ENCODE results near the gene ADGRB2.

Gene ADGRB2

DNA sequence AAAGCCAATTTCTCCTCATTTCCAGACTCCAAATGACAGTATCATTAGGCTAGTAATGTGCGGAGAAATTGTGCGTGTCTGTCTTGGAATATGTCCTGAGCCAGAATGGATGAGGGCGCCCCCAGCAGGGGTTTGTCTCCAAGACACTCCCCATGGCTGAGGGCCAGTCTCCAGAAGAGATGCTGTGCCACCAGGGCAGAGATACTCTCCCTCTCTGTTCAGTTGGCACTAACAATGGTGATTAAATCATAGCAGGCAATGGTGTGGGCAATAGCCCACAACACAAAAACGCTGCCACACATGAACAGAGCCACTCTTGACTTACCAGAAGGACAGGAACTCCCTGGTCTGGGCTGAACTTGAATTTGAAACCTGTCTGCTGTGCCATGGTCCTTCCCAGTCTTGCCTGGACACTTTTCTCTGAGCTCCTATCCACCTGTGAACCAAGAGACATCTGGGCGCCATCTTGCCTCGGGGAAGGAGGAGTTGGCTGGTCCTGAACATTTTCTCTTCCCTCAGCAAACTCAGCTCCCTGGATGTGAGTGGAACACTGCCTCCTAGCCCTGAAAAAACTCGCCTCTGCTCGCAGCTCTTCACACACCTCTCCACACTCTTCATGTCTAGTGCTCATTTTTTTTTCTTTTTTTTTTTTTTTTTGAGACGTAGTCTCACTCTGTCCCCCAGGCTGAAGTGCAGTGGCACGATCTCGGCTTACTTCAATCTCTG lies 14.8 kb upstream of the ADGRB2 start:
- Mint-ChIP-seq H3K4me3 (no peak overlapping the region), H3K27me3 (peaks cover 8% of the 10 kb centered on the region), H3K4me1 (no peaks in the 10 kb centered on the region), H3K9me3 (no peaks in the 10 kb centered on the region), H3K36me3 (no peaks in the 10 kb centered on the region), H3K27ac (no peak overlapping the region)

DNA sequence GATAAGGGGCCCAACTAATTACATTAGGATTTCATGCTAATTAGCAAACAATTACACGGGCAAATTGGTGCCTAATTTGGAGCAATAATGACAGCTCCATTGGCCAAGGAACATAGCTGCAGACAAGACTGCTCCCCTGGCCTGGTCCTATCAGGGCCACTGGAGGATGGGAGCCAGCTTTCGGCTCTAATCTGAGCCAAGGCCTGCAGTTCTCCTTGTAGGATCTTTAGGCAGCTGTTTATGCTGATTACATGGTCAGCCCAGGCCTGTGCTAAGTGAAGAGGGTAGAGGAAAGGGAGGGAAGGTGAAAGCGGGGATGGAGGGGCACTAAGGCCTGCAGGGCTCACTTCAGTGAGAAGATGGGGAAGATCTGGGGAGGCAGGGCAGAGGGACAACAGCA lies 12.4 kb upstream of the ADGRB2 start:
- Mint-ChIP-seq H3K36me3 (no peaks in the 10 kb centered on the region), H3K9me3 (no peaks in the 10 kb centered on the region), H3K27me3 (peaks cover 11% of the 10 kb centered on the region), H3K27ac (no peak overlapping the region), H3K4me3 (no peak overlapping the region), H3K4me1 (peaks cover 17% of the 10 kb centered on the region)

DNA sequence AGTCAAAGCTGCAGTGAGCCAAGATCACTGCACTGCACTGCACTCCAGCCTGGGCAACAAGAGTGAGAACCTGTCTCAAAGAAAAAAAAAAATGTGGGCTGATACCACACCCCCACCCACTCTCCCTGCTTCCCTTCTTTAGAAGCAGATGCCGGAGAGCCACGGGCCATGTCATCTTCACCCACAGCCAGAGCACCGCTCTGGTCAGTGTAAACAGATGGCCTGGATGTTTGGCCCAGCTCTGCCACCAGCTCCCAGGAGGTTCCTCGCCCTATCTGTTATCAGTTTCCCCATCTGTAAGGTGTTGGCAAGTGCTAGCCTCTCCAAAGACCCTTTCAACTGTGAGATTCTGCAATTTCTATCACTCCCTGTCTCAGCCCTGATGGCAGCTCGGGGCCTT lies 11.9 kb upstream of the ADGRB2 start:
- H3K9me3 Mint-ChIP-seq: no peaks in the 10 kb centered on the region
- H3K4me1 Mint-ChIP-seq: peaks cover 21% of the 10 kb centered on the region
- peaks cover 11% of the 10 kb centered on the region for H3K27me3 Mint-ChIP-seq
- H3K36me3 Mint-ChIP-seq: no peaks in the 10 kb centered on the region
- H3K27ac Mint-ChIP-seq: no peak overlapping the region
- H3K4me3 Mint-ChIP-seq: no peak overlapping the region

DNA sequence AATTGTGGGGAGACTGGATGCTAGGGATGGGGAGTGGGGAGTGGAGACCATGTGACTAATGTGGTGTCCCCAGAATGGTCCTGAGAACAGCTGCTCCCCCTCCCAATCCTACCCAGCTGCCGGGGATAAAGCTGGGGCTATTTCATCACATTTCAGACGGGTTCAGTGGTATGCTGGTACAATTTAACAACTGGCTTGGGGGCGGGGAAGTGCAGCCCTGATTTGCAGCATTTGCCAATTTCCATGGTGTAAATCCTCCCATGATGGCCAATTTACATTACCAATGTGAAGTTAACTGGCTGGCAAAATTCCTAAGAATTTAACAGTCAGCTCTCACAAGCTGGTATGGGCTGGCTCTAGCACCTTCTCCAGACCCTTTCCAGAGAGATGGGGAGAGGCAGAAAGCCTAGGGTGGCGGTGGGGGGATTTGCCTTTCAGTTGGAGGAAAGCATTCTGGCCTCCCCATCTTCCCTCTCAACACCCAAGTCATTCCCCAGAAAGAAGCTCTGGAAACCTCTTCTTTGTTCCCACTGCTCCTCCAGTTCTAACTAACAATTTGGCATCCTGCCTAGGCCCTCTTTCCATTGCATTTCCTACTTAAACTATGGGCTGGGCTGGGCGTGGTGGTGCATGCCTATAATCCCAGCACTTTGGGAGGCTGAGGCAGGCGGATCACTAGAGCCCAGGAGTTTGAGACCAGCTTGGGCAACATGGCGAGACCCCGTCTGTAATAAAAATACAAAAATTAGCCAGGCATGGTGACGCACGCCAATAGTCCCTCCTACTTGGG lies 11.3 kb upstream of the ADGRB2 start:
- Mint-ChIP-seq H3K4me1 (peaks cover 28% of the 10 kb centered on the region), H3K27me3 (peaks cover 11% of the 10 kb centered on the region), H3K9me3 (no peaks in the 10 kb centered on the region), H3K27ac (no peak overlapping the region), H3K4me3 (no peak overlapping the region), H3K36me3 (no peaks in the 10 kb centered on the region)

DNA sequence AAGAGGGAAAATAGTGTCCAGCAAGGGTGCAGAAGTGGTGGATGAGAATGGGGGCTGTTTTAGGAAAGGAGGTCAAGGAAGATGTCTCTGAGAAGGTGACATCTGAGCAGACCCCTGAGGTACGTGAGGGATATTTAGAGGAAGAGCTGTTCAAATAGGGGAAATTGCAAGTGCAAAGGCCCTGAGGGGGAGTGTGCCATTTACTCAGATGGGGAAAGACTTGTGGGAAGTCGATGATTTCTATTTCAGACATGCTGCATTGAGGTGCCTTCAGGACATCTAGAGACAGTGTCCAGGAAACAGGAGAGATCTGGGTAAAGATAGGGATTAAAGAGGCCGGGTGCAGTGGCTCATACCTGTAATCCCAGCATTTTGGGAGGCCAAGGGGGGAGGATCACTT lies 10.4 kb upstream of the ADGRB2 start:
- Mint-ChIP-seq H3K9me3 (no peaks in the 10 kb centered on the region), H3K4me1 (peaks cover 33% of the 10 kb centered on the region), H3K27me3 (peaks cover 11% of the 10 kb centered on the region), H3K36me3 (no peaks in the 10 kb centered on the region), H3K4me3 (no peak overlapping the region), H3K27ac (no peak overlapping the region)

DNA sequence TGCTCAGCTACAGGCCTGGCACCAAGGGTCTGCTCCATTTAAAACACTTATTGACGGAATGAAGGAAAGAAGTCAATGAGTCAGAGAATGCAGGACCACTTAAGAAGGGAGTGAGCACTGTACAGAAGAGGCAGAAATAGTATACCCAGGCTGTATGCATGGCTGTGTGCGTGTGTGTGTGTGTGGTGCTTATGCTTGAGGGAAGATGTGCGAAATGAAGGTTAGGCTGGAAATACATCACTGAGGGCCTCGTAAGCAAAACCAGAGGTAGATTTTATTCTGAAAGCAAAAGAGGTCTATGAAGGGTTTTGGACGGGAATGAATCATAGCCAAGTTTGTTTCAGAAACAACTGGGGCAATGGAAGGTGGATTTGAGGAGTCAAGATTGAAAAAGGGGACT lies 9.7 kb upstream of the ADGRB2 start:
- Mint-ChIP-seq H3K4me1 (peaks cover 40% of the 10 kb centered on the region), H3K9me3 (no peaks in the 10 kb centered on the region), H3K36me3 (no peaks in the 10 kb centered on the region), H3K27me3 (peaks cover 11% of the 10 kb centered on the region), H3K27ac (no peak overlapping the region), H3K4me3 (no peak overlapping the region)

DNA sequence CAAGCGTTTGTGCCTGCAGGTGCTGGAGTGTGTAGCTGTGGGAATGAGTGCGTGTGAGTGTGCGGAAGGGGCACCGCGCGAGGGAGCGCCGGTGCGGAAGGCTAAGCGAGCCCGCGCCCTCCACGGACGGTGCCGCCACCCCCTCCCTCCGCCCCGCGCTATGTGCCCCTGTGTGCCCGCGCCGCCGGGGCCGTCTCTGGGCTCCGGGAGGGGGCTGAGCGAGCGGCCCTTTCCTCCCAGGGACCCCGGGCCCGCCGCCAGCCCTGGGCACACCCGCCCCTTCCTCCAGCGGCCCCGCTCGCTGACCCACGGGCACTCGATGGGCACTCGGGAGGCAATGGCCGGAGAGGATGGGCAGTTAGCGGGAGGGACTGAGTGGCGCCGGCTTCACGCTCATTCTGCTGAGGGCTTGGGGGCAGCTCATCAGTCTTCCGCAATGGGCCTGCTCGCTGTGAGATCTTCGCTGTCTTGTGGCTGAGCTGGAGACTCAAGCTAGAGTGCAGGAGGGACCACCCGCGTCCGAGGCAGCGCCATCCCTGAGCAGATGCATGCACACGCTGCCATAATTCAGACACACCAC lies 8.6 kb upstream of the ADGRB2 start:
- peak overlapping the region; percentile 79 for H3K27ac Mint-ChIP-seq
- H3K9me3 Mint-ChIP-seq: no peaks in the 10 kb centered on the region
- peaks cover 41% of the 10 kb centered on the region for H3K4me1 Mint-ChIP-seq
- peak overlapping the region; percentile 84 for H3K4me3 Mint-ChIP-seq
- H3K27me3 Mint-ChIP-seq: peaks cover 10% of the 10 kb centered on the region
- no peaks in the 10 kb centered on the region for H3K36me3 Mint-ChIP-seq

DNA sequence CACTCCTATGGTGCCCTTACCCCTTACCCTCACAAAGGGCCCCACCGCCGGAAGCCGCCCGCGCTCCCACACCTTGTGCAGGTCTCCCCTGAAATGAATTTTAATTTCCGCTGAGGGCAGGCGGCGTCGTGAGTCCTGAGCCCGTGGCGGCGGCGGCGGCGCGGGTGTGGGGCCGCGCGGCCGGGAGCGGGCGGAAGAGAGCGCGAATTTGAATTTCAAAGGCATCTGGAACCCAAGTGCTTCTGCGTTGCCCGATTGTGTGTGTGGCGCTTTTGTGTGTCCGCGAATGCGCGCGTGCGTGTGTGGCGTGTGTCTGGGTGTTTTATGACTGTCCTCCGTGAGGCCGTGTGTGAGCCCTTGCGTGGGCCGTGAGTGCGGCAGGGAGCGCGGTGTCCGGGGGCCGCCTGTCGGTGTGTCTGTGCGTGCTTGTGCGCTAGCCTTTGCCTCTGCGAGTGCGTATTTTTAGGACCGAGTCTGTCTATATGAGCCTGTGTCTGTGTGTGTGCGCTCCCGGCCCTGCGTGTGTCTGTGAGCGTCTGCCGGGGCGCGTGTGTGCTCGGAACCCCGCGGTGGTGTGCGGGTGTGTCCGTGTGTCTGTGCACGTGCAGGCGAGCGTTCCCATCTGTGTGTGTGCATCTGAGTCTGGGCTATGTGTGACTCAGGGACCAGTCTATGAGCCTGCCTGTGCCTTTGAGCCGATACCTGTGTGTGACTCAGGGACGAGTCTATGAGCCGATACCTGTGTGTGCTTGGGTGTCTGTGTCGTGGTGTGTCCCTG lies 7.9 kb upstream of the ADGRB2 start:
- H3K27me3 Mint-ChIP-seq: peaks cover 10% of the 10 kb centered on the region
- H3K36me3 Mint-ChIP-seq: no peaks in the 10 kb centered on the region
- H3K9me3 Mint-ChIP-seq: no peaks in the 10 kb centered on the region
- H3K27ac Mint-ChIP-seq: peak overlapping the region; percentile 79
- peak overlapping the region; percentile 84 for H3K4me3 Mint-ChIP-seq
- peaks cover 41% of the 10 kb centered on the region for H3K4me1 Mint-ChIP-seq

DNA sequence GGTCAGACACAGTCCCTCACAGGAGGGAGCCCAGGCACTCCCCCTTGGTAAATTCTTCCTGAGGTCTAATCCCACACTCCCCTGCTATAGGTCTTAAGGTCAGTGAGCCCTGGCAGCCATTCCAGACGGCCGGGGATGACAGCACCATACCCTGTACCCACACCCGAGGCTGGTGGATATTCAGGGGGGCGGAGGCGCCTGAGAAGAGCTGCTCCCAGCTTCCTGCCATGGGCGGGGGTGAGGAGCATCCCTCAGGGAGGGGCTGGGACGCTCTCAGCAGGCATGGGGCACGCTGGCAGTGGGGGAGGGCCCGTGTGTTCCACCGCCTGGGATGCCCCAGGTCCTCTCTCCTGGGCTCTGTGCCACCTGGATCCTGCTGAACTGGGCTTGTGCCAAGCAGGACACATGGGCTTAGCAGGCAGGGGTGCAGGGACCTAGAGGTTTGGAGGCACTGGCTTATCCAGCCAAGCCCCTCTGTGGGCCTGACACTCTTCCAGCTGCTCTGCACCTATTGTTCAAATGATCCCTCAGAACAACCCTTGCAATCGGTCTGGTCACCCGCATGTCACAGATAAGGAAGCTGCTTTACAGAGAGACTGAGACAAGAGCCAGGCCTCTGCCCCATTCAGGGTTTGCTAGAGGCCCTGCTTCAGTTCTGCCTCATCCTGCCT lies 5.7 kb upstream of the ADGRB2 start:
- Mint-ChIP-seq H3K4me3 (no peak overlapping the region), H3K9me3 (no peaks in the 10 kb centered on the region), H3K27me3 (peaks cover 10% of the 10 kb centered on the region), H3K27ac (peak overlapping the region; percentile 32), H3K36me3 (no peaks in the 10 kb centered on the region), H3K4me1 (peaks cover 41% of the 10 kb centered on the region)

DNA sequence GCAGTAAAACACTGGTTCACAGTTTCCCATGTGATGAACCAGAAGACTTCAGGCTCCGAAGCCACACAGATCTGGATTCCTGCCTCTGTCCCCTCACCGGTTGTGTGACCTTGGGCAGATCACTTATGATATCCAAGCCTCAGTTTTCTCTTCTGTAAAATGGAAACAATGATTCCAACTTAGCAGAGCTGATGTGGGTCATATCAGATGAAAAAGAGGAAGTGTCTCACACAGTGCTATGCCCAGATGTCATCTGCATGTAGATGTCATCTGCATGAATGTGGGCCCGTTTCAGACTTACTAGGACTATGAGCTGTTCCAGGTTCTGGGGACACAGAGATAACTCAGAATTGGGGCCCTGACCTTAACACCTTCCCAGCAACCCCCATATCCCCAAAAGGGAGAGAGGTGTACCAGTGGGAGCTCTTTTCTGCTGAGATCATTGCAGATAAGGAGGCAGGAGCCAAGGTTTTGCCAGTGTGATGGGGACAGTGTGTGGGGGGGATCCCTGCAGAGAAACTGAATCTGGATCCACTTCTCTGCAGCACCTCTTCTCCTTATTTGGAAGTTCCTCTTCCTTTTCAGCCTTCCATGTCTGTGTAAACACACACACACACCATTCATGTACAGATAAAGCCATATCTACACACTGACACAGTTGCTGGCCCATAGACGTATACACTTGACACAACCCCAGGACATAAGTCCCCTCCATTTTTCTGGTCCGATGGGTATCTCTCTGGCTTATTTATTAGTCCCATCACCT lies 5.0 kb upstream of the ADGRB2 start:
- peaks cover 5% of the 10 kb centered on the region for H3K27me3 Mint-ChIP-seq
- no peaks in the 10 kb centered on the region for H3K9me3 Mint-ChIP-seq
- no peak overlapping the region for H3K4me3 Mint-ChIP-seq
- no peaks in the 10 kb centered on the region for H3K36me3 Mint-ChIP-seq
- H3K27ac Mint-ChIP-seq: no peak overlapping the region
- H3K4me1 Mint-ChIP-seq: peaks cover 45% of the 10 kb centered on the region

DNA sequence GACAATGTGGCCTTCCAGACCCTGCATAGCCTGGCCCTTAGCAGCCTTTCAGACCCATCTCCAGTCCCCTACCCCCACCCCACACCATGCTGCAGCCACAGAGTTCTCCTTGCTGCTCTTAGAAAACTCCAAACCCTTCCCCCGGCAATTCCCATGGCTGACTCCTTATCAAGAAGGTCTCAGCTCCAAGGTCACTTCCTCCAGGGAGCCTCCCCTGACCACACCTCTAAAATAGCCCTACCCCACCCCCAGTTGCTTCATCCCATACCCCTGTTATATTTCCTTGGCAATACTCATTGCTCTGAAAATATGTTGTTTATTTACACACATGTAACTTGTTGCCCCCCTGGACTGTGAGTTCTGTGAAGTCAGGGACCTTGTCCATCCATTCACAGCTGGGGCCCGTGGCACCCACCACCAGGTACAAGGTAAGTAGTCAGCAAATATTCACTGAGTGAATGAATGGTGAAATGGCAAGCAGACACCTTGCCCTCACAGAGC lies 4.3 kb upstream of the ADGRB2 start:
- peaks cover 45% of the 10 kb centered on the region for H3K4me1 Mint-ChIP-seq
- H3K9me3 Mint-ChIP-seq: no peaks in the 10 kb centered on the region
- no peak overlapping the region for H3K27ac Mint-ChIP-seq
- no peaks in the 10 kb centered on the region for H3K27me3 Mint-ChIP-seq
- no peak overlapping the region for H3K4me3 Mint-ChIP-seq
- no peaks in the 10 kb centered on the region for H3K36me3 Mint-ChIP-seq

DNA sequence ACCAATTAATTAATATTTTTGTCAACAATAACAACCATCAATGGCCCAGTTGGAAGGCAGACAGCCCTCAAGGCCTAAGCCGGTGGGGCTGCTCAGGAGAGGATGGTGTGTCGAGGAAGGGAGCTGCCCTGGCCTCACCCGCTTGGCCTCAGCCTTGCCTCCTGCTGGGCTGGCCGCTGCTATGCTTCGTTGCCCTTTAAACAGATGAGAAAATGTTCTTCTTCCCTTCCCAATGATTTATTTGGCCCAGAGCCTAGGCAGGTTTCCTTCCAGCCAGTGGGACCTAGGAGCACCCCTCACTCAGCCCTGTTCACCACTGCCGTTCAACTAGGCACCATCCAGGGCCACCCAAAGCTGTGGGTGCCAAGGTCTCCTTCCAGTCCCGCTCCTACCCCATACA lies 3.1 kb upstream of the ADGRB2 start:
- Mint-ChIP-seq H3K27me3 (peaks cover 1% of the 10 kb centered on the region), H3K4me1 (peaks cover 41% of the 10 kb centered on the region), H3K9me3 (no peaks in the 10 kb centered on the region), H3K27ac (no peak overlapping the region), H3K36me3 (no peaks in the 10 kb centered on the region), H3K4me3 (no peak overlapping the region)

DNA sequence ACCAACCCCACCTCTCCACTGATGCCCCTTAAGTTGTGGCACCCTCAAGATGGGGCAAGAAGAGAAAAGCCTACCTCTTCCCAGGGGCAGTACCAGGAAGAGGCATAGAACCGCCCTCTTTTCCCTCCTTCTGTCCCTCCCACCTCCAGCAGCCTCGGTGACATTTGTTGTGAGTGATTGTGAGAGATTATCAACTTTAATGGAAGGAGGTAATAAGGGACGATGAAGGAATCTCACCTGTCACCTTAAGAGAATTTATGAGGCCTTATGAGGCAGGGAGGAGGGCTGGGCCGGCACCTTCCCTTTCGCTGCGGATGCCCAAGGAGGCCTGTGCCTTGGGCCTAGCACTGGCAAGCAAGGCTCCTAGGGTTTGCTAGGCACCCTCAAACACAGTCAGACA lies 1.4 kb upstream of the ADGRB2 start:
- H3K4me1 Mint-ChIP-seq: peaks cover 36% of the 10 kb centered on the region

DNA sequence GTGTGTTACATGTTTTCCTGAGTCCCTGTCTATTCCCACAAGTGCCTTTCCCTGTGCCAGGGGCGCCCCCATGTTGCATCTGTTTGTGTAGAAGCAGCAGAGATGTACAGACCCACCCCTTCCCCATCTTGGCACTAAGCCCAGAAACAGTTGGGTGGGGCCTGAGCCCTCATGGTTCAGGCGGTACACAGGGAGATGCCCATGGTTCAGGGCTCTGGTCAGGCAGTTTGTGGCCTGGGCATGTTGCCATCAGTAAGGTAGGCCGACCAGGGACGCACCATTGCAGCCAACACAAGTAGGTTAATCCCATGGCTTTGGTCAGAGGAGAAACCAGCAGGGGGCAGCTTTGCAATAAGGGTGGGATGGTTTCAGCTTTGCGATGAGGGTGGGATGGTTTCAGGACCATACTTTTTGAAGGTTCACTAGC lies 914 bp upstream of the ADGRB2 start:
- Mint-ChIP-seq H3K9me3 (no peaks in the 10 kb centered on the region), H3K27ac (no peak overlapping the region), H3K36me3 (no peaks in the 10 kb centered on the region), H3K27me3 (peaks cover 1% of the 10 kb centered on the region), H3K4me1 (peaks cover 34% of the 10 kb centered on the region), H3K4me3 (no peak overlapping the region)

More for the DNA sequence above, 1.4 kb upstream of the ADGRB2 start:
- Mint-ChIP-seq H3K4me3 (no peak overlapping the region), H3K36me3 (no peaks in the 10 kb centered on the region), H3K9me3 (no peaks in the 10 kb centered on the region), H3K27me3 (peaks cover 1% of the 10 kb centered on the region), H3K27ac (no peak overlapping the region)
